ENCODE measurements around the gene LOXL3.

The LOXL3 gene

GRCh38 chr2:74510272-74510671, 43.5 kb downstream of the LOXL3 start:
- H3K4me3 ChIP-seq (ENCODE audit: low read length) = no peak overlapping the region
- DNase-seq (ENCODE audit: low read depth) = no peak
- no peak for TF ChIP-seq CTCF (conservative IDR thresholded peaks at IDR 0.05; ENCODE audit: low read length)

GRCh38 chr2:74507926-74508520, 45.7 kb downstream of the LOXL3 start:
- peak overlapping the region; percentile 98 for H3K4me3 ChIP-seq (ENCODE audit: low read length)
- no peak for TF ChIP-seq CTCF (conservative IDR thresholded peaks at IDR 0.05; ENCODE audit: low read length)
- DNase-seq (ENCODE audit: low read depth) = peak; percentile 82

GRCh38 chr2:74507145-74507925, 46.4 kb downstream of the LOXL3 start, which contains the start of gene PCGF1:
PCGF1 (minus strand) TSS chr2:74507695; CDS start chr2:74507668, 27 bp downstream.
- H3K4me3 ChIP-seq (ENCODE audit: low read length) = peak within 1 kb of the TSS; percentile 98
- TF ChIP-seq CTCF (conservative IDR thresholded peaks at IDR 0.05; ENCODE audit: low read length) = peak; percentile 36

GRCh38 chr2:74505448-74506246, 48.1 kb downstream of the LOXL3 start:
- H3K4me3 ChIP-seq (ENCODE audit: low read length) = peak overlapping the region; percentile 47
- DNase-seq (ENCODE audit: low read depth) = no peak
- no peak for TF ChIP-seq CTCF (conservative IDR thresholded peaks at IDR 0.05; ENCODE audit: low read length)

More at GRCh38 chr2:74507145-74507925, 46.4 kb downstream of the LOXL3 start, which contains the start of gene PCGF1:
- peak; percentile 98 for DNase-seq (ENCODE audit: low read depth)

- no peak for DNase-seq (ENCODE audit: low read depth)
- no peak for TF ChIP-seq CTCF (conservative IDR thresholded peaks at IDR 0.05; ENCODE audit: low read length)
- no peak overlapping the region; the same call in 1 of the 2 replicates for H3K4me3 ChIP-seq (ENCODE audit: low read length)
These were observed 49.2 kb downstream of the LOXL3 start for GRCh38 chr2:74504591-74504990.

GRCh38 chr2:74503506-74504475, 50.0 kb downstream of the LOXL3 start:
- no peak for DNase-seq (ENCODE audit: low read depth)
- H3K4me3 ChIP-seq (ENCODE audit: low read length) = peak overlapping the region; percentile 78
- no peak for TF ChIP-seq CTCF (conservative IDR thresholded peaks at IDR 0.05; ENCODE audit: low read length)
